C1 segment of cervical spinal cord (tissue), 14 donors: ENCODE results near the gene PKIG.

Experiments used
- DNase-seq, 14 donors: peaks; one replicate each; lab custom pipeline; 2025; lab: John Stamatoyannopoulos, UW

Gene PKIG

GRCh38 chr20:44596876-44597275, 14.5 kb downstream of the PKIG start:
- DNase-seq = no peak

GRCh38 chr20:44597516-44597915, 15.1 kb downstream of the PKIG start:
- DNase-seq = peak in 1 of 14 donors; percentile 41

GRCh38 chr20:44597930-44598329, 15.6 kb downstream of the PKIG start:
- DNase-seq = no peak

GRCh38 chr20:44598423-44599305, 16.3 kb downstream of the PKIG start:
- no peak for DNase-seq

- DNase-seq = no peak
Observed at GRCh38 chr20:44599715-44600114, 17.3 kb downstream of the PKIG start.

GRCh38 chr20:44600301-44600700, 17.9 kb downstream of the PKIG start:
- no peak for DNase-seq

- DNase-seq = peak in 1 of 14 donors; percentile 45
Observed at GRCh38 chr20:44600758-44601201, 18.4 kb downstream of the PKIG start.

- peak in 4 of 14 donors; percentile 4 to 44 (median 22) for DNase-seq
Observed at GRCh38 chr20:44601236-44601671, 18.9 kb downstream of the PKIG start.

GRCh38 chr20:44601801-44602204, 19.4 kb downstream of the PKIG start:
- peak in 8 of 14 donors; percentile 12 to 34 (median 20) for DNase-seq

- DNase-seq = no peak
Observed at GRCh38 chr20:44603327-44603726, 20.9 kb downstream of the PKIG start.

GRCh38 chr20:44606725-44607441, 24.5 kb downstream of the PKIG start:
- DNase-seq = no peak

- DNase-seq = no peak
Observed at GRCh38 chr20:44609006-44609515, 26.7 kb downstream of the PKIG start.

GRCh38 chr20:44609516-44610312, 27.3 kb downstream of the PKIG start:
- peak in 13 of 14 donors; percentile 18 to 82 (median 72) for DNase-seq

- no peak for DNase-seq
Observed at GRCh38 chr20:44610313-44610962, 28.1 kb downstream of the PKIG start.

- no peak for DNase-seq
Observed at GRCh38 chr20:44613575-44613974, 31.2 kb downstream of the PKIG start.

- DNase-seq = peak in 7 of 14 donors; percentile 20 to 54 (median 35)
Observed at GRCh38 chr20:44614525-44614924, 32.1 kb downstream of the PKIG start.

GRCh38 chr20:44615169-44615791, 32.9 kb downstream of the PKIG start:
- DNase-seq = peak in 5 of 14 donors; percentile 25 to 41 (median 37)

GRCh38 chr20:44615876-44616603, 33.7 kb downstream of the PKIG start:
- peak in 12 of 14 donors; percentile 11 to 85 (median 72) for DNase-seq

GRCh38 chr20:44616604-44616964, 34.2 kb downstream of the PKIG start:
- no peak for DNase-seq

GRCh38 chr20:44618318-44618731, 35.9 kb downstream of the PKIG start:
- DNase-seq = no peak
